ENCODE results near the gene CCDC69. TPM values are rescaled to one million over a fixed set of nuclear protein-coding genes. Genes with fewer than 3 reads are reported as not detected.

Gene CCDC69
- total and polyA plus RNA-seq, 2 of the 8 experiments (the other 6 are each of a cell fraction or from before 2014, with no cell fraction given): 8.4 to 10.8 TPM

- no peak overlapping the region for H2BK20ac ChIP-seq (ENCODE audit: low read length)
- H3K27me3 ChIP-seq (replicated peaks in 1 of 4; ENCODE audit: control insufficient read depth in 3 of 4, extremely low read depth in 1 of 4, insufficient read depth in 3 of 4, low read length in 3 of 4): no peaks in the 10 kb centered on the region
- no peak overlapping the region for H3K56ac ChIP-seq (replicated peaks; ENCODE audit: insufficient read length, low read depth, low read length)
- peak overlapping the region; percentile 60; the same call in 1 of the 2 replicates for H3K18ac ChIP-seq (ENCODE audit: extremely low read depth, low read length)
- no peaks in the 10 kb centered on the region for H3K23me2 ChIP-seq (ENCODE audit: low read depth, low read length)
- H2BK15ac ChIP-seq (ENCODE audit: low read length): no peak overlapping the region
- 63% methylated on average over 13 of the region's 14 CpGs; no CpG with 5 or more reads in 1 of the 2 experiments for WGBS, 2 experiments (ENCODE audit: extremely low coverage in 1 of 2, insufficient coverage in 1 of 2, insufficient read length in 1 of 2, insufficient replicate concordance in 2 of 2, low coverage in 1 of 2, low lambda C conversion rate in 2 of 2, missing lambda C conversion rate in 1 of 2)
- H2BK5ac ChIP-seq (ENCODE audit: low read depth, low read length): no peak overlapping the region
- no peaks in the 10 kb centered on the region for H3K79me1 ChIP-seq (ENCODE audit: low read depth, low read length)
- DNase-seq (ENCODE audit: low read depth in 1 of 2, low spot score in 2 of 2): peak in 1 of 2 experiments; percentile 60
- peak overlapping the region; percentile 28 for H2BK120ac ChIP-seq (replicated peaks; ENCODE audit: low read depth, low read length)
- no peak overlapping the region; the same call in 1 of the 2 replicates for H2BK12ac ChIP-seq (ENCODE audit: low read depth, low read length)
- CTCF ChIA-PET (ENCODE audit: partially characterized antibody): interaction anchor here (0.7 to 7.4 kb wide), 52 partner anchors 9 to 428 kb away, joined by 3 to 75 read pairs (median 5); partner anchors contain the start of genes CCDC69 and GM2A
- no peaks in the 10 kb centered on the region for H4K20me1 ChIP-seq (replicated peaks in 1 of 2; ENCODE audit: control insufficient read depth in 1 of 2, insufficient read depth in 2 of 2, low read length in 2 of 2)
- H3K9ac ChIP-seq (replicated peaks in 1 of 4; ENCODE audit: extremely low read depth in 1 of 4, low read depth in 3 of 4, low read length in 3 of 4): no peak overlapping the region
- H3K23ac ChIP-seq (ENCODE audit: insufficient read length): no peak overlapping the region
- no peaks in the 10 kb centered on the region for H3K9me3 ChIP-seq (ENCODE audit: insufficient read depth in 2 of 2, low read depth in 1 of 2, low read length in 1 of 2)
- no peak for FAIRE-seq
- H4K5ac ChIP-seq (ENCODE audit: insufficient read length, low read depth, low read length): no peak overlapping the region
- POLR2A ChIA-PET (ENCODE audit: partially characterized antibody): interaction anchor here (1.7 to 2.6 kb wide), 2 partner anchors 9 to 14 kb away, joined by 7 to 12 read pairs; partner anchors contain the start of gene GM2A
- no peak overlapping the region for H3K14ac ChIP-seq (ENCODE audit: insufficient read length)
- no peaks in the 10 kb centered on the region for H3K79me2 ChIP-seq (ENCODE audit: control insufficient read depth in 1 of 2, insufficient read depth in 2 of 2, low read length in 2 of 2)
- no peaks in the 10 kb centered on the region for H3K36me3 ChIP-seq (ENCODE audit: control insufficient read depth in 2 of 4, insufficient read depth in 4 of 4, low read length in 3 of 4)
- peak overlapping the region; percentile 68; the same call in 1 of the 2 replicates for H2AFZ ChIP-seq (ENCODE audit: low read length)
- no peak overlapping the region for H2AK5ac ChIP-seq (ENCODE audit: low read depth, low read length)
- no peak overlapping the region for H3K27ac ChIP-seq (ENCODE audit: low read depth, low read length)
- no peak overlapping the region for H3K4me3 ChIP-seq (ENCODE audit: extremely low read depth in 1 of 4, insufficient read depth in 2 of 4, low read depth in 3 of 4, low read length in 4 of 4)
- H4K91ac ChIP-seq (replicated peaks; ENCODE audit: insufficient read length, low read length): no peak overlapping the region
- TF ChIP-seq CEBPB (IDR thresholded peaks at IDR 0.05; ENCODE audit: low read depth, low read length) (no peak), SIX5 (IDR thresholded peaks at IDR 0.05; ENCODE audit: low read depth, low read length) (no peak), CBX5 (IDR thresholded peaks at IDR 0.05; ENCODE audit: low read depth, low read length) (no peak), YY1 (IDR thresholded peaks at IDR 0.05; ENCODE audit: low read depth, low read length) (no peak)
- no peak overlapping the region for H3K4ac ChIP-seq (replicated peaks; ENCODE audit: insufficient read length, low read depth, low read length)
- H3K4me2 ChIP-seq (ENCODE audit: insufficient read depth in 1 of 2, low read depth in 2 of 2, low read length in 2 of 2): peak overlapping the region; percentile 12 to 14; a peak in 1 of 4 replicates
- H3K4me1 ChIP-seq (replicated peaks in 1 of 4; ENCODE audit: control insufficient read depth in 3 of 4, insufficient read depth in 4 of 4, low read length in 3 of 4): peaks cover 3 to 11% (median 7%) of the 10 kb centered on the region in 4 experiments; a peak in 6 of 7 replicates
- peak overlapping the region; percentile 74; the same call in 1 of the 2 replicates for H4K8ac ChIP-seq (ENCODE audit: extremely low read depth, insufficient read depth, low read length)
These were observed 14.4 kb upstream of the CCDC69 start for GRCh38 chr5:151238303-151238741.
